Right kidney (tissue), 1 donor: Measurements from ENCODE around the gene B4GALT5.
"Not testable (repeated sequence)": the region's sequence is repeated elsewhere in the genome, so short reads cannot be mapped to it uniquely, and the experiment has no call there.

Source experiments
- DNase-seq: peaks from one replicate; pipeline ENCODE4 v3.0.0-alpha.2; 2016

The B4GALT5 gene

DNA sequence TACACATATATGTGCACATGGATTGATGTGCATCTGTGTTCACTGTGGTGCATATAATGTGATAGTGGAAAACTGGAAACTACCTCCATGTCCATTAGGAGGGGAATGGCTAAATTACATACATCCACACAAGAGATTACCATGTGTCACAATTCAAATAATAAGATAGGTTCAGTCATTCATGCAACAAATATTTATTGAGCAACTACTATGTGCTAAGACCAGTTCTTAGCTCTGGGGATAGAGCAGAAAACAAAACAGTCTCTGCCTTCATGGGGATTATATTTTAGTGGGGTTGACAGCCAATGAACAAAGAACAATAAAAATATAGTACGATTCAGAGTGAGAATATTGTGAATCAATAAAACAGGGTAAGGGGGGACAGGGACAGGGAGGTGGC is 84.1 kb downstream of the B4GALT5 start:
- DNase-seq = no peak

DNA sequence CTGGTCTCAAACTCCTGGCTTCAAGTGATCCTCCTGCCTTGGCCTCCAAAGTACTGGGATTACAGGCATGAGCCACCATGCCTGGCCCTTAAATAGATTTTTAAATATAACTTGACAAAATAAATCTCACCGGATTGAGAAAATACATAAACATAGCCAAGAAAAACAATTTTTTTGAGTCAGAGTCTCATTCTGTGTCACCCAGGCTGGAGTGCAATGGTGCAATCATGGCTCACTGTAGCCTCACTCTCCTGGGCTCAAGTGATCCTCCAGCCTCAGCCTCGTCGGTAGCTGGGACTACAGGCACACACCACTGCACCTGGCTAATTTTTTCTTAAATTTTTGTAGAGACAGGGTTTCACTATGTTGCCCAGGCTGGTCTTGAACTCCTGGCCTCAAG is 85.4 kb downstream of the B4GALT5 start:
- not testable (repeated sequence) for DNase-seq

DNA sequence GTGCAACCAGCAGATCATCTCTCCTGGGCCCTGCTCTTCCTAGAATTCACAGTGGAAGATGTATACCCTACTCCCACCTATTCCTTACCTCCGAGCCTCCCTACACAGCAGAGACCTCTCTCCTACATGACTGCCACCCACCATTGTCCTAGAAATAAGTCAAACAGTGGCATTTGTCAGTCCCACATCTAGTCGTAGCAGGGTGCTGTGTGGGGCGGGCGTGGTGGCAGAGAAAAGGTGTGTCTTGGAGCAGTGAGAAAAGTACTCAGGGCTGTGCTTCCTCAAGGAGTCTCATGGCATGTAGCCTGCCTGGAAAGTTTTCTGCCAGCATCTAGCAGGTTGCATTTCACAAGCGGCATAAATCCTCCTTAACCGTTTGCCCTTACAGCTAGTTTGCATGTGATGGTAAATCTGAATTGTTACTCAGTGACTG is 86.3 kb downstream of the B4GALT5 start:
- DNase-seq = no peak

DNA sequence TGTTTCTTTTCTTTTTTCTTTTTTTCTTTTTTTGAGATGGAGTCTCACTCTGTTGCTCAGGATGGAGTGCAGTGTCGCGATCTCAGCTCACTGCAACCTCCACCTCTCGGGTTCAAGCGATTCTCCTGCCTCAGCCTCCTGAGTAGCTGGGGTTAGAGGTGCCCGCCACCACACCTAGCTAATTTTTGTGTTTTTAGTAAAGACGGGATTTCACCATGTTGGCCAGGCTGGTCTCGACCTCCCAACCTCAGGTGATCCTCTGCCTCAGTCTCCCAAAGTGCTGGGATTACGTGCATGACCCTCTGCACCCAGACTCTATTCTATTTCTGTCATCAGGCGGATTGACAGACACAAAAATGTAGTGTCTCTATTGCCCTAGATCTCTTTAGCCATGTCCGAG is 88.7 kb downstream of the B4GALT5 start:
- DNase-seq = not testable (repeated sequence)

DNA sequence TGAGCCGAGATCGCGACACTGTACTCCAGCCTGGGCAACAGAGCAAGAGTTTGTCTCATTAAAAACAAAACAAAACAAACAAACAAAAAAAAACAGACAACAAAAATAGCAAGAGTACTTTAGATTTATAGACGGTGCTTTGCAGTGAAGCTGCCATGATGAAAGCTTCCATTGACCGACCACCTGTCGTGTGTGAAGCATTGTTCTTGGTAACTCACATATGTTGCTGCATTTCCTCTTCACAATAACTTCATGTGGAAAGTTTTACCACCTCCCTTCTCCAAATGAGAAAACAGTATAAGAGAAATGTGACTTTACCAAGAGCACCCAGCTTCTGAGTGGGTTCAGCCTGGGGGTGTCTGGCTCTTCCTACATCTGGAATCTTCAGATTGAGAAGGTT is 89.4 kb downstream of the B4GALT5 start:
- no peak for DNase-seq

DNA sequence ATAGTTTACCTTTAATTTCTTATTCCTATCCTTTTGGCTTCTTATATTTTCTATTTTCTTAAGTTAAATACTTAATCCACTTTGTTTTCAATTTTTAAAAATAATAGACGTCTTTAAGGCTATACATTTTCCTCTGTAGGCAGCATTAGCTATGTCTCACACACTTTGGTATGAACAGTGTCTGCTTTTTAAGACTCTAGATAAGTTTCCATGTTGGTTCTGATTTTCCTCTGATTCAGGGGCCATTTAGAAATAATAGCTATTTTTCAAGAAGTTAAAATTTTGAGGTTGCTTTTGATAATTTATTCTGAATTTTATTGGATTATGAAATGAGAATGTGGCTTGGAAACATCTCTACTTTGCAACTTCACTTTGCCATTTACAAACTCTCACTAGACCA is 91.4 kb downstream of the B4GALT5 start:
- no peak for DNase-seq

DNA sequence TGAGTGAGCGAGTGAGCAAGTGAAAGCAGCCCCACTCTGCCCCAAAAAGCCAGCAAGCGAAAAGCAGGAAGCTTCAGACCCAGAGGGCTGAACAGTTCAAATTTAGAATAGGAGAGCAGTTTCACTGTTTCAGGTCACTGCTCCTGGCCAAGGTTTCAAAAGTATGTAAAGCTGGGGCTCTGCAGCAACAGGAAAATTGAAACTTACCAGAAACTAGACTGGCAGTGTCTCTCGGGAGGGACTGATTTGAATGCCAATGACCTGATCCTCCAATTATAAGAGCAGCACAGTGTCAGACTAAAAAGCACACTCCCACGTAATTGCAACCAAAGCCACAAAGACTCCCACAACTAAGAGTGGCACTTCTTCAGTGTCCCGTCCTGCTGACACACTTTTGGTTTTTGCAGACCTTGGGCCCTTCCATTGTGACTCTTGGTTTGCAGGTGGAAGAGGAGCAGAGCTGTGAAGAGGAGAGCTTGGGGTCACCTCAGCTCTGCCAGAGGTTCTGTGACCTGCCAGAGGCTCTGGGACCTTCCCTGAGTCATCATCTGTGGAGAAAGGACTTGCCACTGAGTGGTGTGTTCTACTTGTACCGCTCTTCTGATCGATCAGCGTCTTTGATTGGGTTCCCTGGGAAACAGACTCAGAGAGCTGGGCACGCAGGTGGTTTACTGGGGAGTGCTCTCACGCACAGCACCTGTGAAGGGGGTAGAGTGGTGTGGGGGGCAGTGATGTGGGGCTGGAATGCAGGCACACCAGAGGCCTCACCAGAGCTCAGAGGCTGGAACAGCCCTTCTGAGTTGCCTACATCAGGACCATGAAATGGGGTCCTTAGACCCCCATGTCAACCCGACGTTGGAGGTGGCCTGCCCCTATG is 93.1 kb downstream of the B4GALT5 start:
- no peak for DNase-seq

DNA sequence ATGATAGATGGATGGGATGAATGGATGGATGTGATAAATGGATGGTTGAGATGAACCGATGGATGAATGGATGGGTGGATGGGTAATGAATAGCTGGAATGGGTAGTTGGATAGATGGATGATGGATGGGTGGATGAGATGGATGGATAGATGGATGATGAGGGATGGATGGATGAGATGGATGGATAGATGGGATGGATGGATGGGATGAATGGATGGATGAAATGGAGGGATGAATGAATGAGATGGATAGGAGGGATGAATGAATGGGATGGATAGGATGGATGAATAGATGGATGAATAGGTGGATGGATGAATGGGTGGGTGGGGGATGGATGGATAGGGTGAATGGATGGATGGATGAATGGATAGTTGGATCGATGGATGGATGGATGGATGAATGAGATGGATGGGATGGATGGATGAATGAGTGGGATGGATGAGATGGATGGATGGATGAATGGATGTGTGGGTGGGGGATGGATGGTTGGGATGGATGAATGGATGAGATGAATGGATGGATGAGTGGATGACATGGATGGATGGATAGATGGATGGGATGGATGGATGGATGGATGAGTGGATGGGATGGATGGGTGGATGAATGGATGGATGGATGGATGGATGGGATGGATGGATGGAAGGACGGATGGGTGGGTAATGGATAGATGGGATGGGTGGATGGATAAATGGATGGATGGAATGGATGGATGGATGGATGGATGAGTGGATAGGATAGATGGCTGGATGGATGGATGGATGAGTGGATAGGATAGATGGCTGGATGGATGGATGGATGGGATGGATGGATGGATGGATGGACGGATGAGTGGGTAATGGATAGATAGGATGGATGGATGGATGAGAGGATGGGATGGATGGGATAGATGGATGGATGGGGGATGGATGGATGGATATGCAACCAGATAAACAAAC is 94.3 kb downstream of the B4GALT5 start:
- no peak for DNase-seq

DNA sequence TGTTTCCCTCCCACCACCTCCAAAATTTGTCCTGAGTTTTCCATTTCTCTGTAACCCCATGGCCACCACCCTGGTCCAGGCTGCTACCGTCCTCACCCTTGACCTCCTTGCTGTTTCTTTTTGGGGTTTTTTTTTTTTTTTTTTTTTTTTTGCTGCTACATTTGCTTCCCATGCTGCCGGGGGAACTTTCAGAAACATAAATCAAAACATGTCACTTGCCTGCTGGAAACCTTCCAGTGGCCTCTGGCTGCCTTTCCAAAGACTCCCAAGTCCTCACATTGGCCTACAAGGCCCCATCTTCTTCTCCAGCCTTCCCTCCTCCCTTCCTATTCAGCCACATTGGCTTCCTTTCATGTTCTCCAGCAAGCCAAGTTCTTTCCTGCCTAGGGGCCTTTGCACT is 95.4 kb downstream of the B4GALT5 start:
- DNase-seq = no peak

DNA sequence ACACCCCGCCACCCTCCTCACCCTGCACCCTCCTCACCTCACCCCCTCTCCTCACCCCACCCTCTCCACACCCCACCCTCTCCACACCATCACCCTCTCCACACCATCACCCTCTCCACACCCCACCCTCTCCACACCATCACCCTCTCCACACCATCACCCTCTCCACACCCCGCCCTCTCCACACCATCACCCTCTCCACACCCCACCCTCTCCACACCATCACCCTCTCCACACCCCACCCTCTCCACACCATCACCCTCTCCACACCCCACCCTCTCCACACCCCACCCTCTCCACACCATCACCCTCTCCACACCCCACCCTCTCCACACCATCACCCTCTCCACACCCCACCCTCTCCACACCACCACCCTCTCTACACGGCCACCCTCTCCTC is 96.3 kb downstream of the B4GALT5 start:
- DNase-seq = not testable (repeated sequence)

DNA sequence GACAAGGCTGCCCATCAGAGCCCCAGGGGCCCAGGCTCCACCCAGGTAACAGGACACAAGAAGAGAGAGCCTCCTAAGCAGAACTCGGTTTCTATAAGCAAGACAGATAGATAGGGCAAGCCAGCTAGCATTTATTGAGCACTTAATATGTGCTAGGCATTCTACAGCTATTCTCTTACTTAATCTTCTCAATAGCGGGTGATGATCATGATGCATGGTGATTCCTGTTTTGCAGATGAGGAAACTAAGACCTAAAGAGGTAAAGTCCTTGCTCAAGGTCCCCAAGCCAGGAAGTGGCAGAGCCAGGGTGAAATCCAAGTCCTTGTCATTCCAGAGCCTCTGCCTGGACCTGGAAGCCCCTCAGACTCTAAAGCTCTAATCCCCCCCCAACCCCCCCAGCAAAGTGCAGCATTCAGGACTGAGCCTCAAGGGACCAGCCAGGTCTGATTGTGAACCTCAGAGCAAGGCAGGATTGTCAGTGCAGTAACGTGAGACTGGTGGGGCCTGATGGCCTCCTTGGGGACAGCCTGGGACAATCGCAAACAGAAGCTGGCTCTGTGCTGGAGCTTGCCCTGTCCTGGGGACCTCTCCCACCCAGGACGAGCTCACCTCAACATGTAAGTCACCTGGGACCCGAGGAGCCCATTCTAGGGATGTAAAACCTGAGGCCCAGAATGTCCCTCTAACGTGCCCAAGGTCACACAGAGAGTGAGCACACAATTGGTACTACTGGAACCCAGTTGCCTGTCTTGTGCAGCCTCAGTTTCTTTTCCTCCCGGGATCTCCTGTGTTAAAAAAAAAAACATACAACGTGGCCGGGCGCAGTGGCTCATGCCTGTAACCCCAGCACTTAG is 97.3 kb downstream of the B4GALT5 start:
- DNase-seq = no peak

DNA sequence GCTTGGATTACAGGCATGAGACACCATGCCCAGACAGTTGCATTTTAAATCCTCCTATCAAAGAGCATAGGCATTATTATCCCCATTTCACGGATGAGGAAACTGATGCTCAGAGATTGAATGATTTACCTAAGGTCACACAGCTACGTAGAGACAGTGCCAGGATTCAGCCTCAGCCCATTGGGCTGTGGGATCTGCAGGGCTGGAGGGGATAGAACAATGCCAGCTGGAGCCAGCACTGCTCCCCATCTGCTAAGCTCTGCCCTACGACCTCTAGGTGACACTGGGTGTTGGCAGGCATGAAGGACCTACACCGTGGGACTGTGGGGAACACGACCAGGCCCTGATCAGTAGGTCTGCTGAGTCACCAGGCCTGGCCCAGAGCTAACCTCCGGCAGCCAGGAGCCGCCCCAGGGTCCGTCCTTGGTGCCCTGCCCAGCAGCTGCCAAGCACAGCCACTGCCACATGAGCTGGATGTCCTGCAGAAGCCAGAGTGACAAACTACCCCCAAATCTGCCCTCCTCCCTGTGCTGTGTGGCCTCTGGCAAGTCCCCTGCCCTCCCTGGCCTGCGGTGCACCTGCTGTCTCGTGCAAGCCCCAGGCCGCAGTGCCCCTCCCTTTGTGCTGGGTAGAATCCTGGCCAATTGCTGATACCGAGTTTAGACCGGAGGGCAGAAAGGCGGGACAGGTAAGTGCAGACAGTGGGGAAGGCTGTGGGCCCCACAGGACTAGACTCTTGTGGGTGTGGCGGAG is 98.1 kb downstream of the B4GALT5 start:
- DNase-seq = no peak

DNA sequence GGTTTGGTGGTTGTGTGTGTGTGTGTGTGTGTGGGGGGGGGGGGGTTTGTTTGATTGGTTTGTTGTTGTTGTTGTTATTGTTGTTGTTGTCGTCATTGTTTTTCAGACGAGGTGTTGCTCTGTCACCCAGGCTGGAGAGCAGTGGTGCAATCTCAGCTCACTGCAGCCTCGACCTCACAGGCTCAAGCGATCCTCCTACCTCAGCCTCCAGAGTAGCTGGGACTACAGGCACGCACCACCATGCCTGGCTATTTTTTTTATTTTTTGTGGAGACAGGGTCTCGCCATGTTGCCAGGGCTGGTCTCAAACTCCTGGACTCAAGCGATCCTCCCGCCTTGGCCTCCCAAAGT is 98.7 kb downstream of the B4GALT5 start:
- DNase-seq = not testable (repeated sequence)

DNA sequence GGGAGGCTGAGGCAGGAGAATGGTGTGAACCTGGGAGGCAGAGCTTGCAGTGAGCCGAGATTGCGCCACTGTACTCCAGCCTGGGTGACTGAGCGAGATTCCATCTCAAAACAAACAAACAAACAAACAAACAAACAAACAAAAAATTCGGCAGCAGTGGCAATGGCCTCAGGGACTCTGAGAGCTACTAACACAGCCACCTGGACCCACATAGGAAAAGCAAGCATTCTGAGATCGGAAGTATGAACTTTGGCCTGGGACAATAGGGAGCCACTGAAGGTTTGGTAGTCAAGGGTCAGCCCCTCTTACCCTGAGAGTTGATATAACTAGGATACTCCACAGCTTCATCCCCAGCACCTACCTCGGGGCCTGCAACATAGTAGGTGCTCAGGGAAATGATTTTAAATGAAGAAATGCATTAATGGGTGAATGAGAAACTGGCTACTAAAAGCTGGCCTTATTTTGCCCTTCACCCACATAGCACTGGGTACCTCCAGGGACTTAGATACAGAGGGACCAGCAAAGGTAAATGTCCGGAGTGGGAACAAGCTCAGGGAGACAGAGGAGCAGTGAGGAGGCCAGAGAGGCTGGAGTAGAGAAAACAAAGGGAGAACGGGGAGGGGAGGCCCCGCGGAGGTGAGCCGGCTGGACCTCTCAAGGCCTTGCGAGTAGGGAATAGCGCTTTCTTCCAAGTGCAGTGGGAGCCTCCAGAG is 99.2 kb downstream of the B4GALT5 start:
- no peak for DNase-seq

DNA sequence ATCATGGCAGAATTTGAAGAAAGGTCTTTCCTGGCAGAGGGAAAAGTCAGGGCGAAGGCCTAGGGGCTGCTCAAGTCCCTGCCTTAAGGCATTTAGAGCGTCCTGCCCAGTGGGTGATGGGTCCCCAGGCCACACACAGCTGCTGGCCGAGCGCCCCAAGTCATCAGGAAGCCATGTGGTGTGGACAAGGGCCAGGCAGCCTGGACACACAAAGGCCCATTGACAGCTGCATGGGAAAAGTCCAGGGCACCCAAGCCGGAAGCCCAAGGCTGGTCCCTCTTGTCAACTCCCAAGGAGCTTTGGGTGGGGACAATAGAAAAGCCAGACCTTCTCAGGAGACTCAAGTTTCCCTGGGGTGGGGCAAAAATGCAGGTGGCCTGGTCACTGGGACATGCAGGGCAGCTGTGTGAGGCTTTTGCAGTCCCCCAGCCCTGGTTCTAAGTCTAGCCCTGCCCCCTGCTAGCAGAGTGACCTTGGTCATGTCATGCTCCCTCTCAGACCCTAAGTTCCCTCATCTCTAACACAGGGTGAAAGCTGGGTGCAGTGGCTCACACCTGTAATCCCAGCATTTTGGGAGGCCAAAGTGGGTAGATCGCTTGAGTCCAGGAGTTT is 101.4 kb downstream of the B4GALT5 start:
- no peak for DNase-seq

DNA sequence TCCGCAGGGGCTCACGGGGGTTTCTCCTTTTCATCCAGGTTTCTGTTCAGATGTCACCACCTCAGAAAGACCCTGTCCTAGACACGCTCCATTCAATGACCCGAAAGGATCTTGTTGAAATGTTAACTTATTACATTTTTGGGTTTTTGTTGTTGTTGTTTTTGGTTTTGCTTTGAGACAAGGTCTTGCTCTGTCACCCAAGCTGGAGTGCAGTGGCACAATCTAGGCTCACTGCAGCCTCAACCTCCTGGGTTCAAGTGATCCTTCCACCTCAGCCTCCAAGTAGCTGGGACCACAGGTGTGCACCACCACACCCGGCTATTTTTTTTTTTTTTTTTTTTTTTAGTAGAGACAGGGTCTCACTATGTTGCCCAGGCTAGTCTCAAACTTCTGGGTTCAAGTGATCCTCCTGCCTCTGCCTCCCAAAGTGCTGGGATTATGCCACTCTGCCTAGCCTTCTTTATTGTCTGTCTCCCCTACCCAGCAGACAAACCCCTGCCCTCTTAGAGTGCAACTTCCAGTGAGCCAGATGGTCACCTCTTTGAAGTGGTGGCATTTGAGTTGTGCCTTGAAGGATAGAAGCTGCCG is 102.0 kb downstream of the B4GALT5 start:
- not testable (repeated sequence) for DNase-seq

DNA sequence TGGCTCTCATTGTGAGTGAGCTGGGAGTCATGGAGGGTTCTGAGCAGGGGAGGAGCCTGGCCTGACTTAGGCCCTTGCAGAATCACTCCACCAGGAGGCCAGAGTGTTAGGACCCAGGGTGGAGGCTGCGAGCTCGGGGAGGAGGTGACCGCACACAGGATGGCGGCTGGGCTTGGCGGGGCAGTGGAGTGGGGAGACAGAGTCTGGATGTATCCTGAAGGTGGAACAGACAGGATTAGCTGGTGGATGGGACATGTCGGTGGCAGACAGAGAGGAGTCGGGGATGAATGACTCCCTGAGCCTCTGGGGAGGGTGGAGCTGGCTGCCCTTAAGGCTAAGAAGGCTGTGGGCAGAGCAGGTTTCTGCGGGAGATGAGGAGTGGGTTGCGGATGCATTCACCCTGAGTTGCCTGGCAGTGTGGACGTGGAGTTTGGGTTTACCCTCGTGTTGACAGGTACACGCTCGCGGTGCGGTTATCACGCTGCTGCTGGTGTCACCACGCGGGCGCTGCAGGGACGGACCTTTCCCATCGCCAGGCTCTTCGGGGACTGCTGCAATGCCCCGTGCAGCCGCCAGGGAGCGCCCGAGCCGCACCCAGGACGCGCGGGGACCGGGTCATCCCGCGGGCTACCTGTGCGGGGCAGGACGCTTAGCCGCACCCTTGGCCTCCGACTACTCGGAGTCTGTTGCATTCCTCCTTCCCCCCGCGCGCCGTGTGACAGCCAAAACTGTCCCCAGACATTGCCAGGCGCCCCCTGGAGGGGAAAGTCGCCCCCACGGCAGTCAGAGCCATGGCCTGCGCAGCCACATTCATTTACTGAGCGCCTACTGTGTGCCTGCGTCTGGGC is 102.8 kb downstream of the B4GALT5 start:
- DNase-seq = peak; percentile 84

DNA sequence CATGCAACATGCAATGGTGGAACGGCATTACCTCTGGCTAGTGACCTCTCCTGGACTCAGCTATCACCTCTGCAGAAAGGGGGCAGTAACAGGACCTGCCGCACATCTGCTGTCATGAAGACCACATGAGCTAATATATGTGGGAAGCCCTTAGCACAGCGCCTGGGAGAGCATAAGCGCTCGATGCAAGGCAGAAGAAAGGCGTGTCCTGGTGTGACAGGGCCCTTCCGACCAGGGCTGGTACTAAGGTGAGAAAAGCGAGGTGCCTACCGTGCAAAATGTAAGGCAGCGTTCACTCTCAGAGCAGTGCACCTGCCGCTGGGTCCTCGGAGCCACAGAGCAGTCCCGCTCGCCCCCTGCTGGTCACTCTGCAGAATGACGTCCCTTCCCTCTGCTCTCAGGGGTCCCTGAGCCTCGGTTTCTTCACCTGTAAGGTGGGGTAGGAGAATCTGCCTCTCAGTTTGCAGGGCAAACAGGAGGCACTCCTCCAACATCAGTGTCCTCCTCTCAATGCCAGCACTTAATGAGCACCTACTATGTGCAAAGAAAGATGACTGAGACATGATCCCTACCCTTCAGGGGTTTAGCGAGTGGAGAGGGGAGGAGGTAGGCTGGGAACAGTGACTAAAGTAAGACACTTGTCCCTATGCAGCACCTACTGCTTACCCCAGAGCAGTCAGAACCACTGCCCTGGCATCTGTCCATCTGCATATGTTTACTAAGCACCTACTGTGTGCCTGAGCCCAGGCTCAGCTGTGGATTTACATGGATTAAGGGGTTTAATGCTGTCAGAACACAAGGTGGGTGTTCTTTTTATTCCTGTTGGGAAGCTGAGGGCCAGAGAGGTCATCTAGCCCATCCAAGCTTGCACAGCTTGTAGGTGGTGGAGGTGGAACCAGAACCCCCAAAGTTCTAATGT is 104.7 kb downstream of the B4GALT5 start:
- DNase-seq = peak; percentile 72
